Activated CD8-positive, alpha-beta memory T cell treated with anti-CD3 and anti-CD28 coated beads for 36 hours (primary cell): ENCODE measurements around the gene XYLT1. TPM values are rescaled to one million over a fixed set of nuclear protein-coding genes. Genes with fewer than 3 reads are reported as not detected.

Experiments
- CTCF ChIA-PET: fragments of 350-600 bp; sonication (Branson Sonifier 250); formaldehyde crosslinking; loops from one replicate; lab custom pipeline; 2021; ENCODE audit warnings: antibody characterized with exemption; lab: Charles Lee
- POLR2A ChIA-PET: fragments of 350-600 bp; sonication (Branson Sonifier 250); formaldehyde crosslinking; loops from one replicate; lab custom pipeline; 2021; ENCODE audit warnings: antibody characterized with exemption; lab: Charles Lee
- total RNA-seq, 2 experiments: library from RNA; stranded (reverse); gene quantifications; one replicate each; pipeline ENCODE4 v1.2.3, GENCODE V29; 2021

XYLT1 gene
- total RNA-seq, 2 experiments from 2014 or later: 4.9 to 5.2 TPM

DNA sequence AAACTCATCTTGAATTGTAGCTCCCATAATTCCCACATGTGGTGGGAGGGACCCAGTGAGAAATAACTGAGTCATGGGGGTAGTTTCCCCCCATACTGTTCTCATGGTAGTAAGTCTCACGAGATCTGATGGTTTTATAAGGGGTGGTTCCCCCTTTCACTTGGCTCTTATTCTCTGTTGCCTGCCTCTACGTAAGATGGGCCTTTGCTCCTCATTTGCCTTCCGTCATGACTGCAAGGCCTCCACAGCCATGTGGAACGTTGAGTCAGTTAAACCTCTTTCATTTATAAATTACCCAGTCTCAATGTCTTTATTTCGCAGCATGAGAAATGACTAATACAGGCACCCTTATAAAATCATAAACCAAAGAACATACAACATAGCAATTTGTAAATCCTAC is 79.0 kb downstream of the XYLT1 start:
- POLR2A ChIA-PET: no interaction called here

DNA sequence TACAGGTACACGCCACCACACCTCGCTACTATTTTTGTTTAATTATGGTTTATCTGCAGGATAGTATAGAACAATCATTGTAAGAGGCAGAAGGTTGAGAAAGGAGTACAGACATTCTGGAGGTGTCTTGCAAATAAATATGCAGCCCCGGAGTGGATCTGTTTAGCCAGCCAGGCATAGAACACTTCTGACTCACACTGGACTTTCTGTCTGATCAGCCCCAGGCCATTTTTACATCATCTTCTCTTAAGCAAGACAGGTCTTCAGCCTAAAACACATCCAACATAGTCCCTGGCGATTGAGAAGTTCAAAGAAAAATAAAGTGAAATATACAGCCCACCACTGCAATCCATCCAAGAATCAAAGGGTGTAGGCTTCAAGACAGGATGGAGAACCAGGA is 81.4 kb downstream of the XYLT1 start:
- CTCF ChIA-PET: no interaction called here
- POLR2A ChIA-PET: no interaction called here

More for the DNA sequence above, 79.0 kb downstream of the XYLT1 start:
- CTCF ChIA-PET: no interaction called here

DNA sequence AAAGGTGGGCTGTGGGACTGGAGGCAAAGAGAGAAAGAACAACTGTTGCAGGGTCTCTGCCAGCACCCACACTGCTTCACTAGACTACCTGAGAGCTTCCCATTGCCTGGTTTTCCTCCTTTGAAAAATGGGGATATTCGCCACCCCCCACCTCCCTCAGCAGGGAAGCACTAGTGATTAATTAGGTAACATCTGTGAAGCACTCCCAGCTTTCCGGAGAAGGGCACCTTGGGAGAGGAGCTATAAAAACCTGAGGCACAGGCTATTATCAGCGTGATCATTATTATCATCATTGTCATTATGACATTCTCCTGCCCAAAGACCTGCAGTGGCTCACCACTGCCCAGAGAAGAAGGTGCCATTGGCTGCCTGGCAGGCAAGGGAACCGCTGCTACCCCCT is 83.5 kb downstream of the XYLT1 start:
- ChIA-PET CTCF (interaction anchor here (0.6 kb wide), 2 partner anchors 31 to 755 kb away, joined by 3 read pairs; no protein-coding TSS in a partner anchor), POLR2A (no interaction called here)

DNA sequence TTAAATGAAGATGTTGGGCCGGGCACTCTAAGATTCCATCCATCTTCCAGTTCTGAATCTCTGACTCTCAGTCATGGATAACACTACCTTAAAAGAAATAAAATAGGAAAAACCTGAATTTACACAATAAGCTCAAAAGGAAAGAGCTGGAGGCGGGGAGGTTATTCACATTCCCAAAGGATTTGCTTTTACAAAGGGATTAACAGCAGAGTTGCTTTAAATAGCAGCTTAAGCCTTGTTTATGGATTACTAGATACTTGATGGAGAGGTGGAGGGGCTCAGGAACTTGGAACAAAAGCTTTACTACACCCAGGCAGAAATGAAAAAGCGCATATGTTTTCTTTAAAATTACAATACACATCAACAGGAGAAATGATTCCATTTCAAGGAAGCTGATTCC is 84.5 kb downstream of the XYLT1 start:
- CTCF ChIA-PET: no interaction called here
- POLR2A ChIA-PET: no interaction called here

DNA sequence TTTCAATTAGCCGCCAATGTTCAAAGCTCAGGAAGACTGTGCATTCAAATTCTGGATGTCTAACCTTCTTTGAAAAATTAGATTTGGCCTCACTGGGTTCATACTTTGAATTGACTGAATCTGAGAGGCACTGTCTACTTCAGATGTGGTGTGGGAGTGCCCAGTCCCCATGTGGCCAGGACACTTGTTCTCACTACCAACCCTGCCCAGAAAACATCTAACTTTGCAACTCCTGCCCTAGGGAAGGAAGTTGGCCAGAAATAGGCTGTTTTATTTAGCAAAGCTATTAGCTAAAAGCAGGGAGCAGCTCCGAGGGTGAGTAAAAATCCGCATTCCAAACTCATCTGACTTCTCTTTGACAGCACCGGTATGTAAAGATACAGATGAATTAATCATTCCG is 86.3 kb downstream of the XYLT1 start:
- POLR2A ChIA-PET: interaction anchor here (2.1 kb wide), 1 partner anchor 14 kb away, joined by 5 read pairs; no protein-coding TSS in a partner anchor
- CTCF ChIA-PET: no interaction called here

DNA sequence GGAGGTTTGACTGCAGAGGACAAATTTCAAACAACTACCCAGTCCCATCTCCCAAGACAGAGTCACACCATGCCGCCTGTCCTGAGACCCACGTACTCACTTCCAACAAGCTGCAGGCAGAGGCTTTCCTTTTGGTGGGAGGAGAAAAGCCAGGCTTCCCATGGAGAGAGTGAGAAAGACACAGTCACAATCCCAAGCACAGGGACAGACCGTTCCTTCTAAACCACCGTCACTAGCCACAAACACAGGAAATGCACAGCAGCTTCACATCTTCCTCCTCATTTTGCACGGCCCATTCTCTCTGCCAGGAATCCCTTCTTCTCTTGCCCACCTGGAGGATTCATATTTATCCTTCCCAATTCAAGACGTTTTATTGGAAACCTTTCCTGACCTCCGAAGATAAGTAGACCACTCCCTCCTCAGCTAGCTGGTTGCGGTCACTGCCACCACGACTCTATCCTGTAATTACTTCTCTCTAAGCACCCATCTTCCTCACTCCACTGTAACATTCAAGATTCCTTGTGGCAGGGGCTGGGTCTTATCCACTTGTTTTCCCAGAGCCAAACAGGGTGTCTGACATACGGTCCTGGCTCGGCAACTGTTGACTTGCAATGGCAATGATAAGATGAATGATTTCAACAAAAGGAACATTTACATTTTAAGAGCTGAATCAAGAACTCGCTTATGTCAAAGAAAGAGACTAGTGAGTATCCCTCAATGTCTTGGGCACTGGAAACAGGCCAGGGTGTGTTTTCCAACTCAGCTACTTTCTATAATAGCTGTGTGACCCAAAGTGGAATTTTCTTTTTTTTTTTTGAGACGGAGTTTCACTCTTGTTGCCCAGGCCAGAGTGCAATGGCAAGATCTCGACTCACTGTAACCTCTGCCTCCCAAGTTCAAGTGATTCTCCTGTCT is 87.6 kb downstream of the XYLT1 start:
- POLR2A ChIA-PET: interaction anchor here (2.1 kb wide), 1 partner anchor 13 kb away, joined by 5 read pairs; no protein-coding TSS in a partner anchor

DNA sequence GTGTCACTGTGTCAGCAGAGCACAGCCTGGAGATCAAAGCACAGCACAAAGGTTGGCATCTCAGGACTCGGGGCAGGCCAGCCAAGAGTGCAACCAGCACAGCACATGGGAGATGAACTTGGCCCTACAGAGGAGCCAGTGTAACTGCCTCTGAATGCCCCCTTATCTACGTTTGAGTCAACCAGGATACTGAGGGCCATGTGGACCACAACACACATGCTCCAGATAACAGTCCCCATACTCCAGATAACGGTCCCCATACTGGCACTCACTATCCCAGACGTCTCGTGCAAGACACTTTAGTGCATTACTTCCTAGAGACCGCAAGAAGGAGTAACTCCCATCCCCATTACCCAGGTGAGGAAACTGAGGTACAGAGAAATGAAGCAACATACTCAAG is 88.2 kb downstream of the XYLT1 start:
- POLR2A ChIA-PET: no interaction called here
- CTCF ChIA-PET: no interaction called here

More for the DNA sequence above, 87.6 kb downstream of the XYLT1 start:
- CTCF ChIA-PET: no interaction called here

DNA sequence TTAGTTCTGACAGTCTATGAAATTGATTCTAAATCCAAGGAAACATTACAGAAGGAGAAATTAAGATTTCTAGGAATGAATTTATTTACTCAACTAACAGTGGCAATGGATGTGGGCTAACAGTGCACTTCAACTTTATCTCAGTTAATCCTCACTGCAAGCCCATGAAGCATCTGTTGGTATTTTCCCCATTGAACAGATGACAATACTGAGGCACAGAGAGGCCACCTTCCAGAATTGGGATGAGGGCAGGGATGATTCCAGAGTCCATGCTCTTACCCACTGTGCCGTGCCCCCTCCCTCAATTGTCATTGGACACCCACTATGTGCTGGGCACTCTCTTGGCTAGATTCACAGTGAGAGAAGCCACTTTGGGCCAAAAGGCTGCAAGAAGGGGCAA is 89.0 kb downstream of the XYLT1 start:
- CTCF ChIA-PET: no interaction called here

DNA sequence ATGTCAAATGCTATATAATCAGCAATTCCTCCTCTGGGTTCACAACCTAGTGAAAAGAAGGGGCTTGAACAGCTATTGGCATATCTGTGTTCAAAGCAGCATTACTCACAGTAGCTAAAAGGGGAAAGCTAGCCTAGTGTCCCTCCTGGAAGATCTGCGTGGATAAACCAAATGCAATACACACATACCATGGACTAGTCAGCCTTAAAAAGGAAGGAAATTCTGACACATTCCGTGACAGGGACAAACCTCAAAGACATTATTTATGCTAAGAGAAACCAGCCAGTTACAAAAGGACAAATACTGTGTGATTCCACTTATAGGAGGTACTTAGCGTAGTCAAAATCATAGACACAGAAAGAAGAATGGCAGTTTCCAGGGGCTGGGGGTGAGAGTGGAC is 90.1 kb downstream of the XYLT1 start:
- ChIA-PET CTCF (interaction anchor here (1.1 kb wide), 1 partner anchor 26 kb away, joined by 3 read pairs; no protein-coding TSS in a partner anchor), POLR2A (no interaction called here)

More for the DNA sequence above, 89.0 kb downstream of the XYLT1 start:
- POLR2A ChIA-PET: no interaction called here

DNA sequence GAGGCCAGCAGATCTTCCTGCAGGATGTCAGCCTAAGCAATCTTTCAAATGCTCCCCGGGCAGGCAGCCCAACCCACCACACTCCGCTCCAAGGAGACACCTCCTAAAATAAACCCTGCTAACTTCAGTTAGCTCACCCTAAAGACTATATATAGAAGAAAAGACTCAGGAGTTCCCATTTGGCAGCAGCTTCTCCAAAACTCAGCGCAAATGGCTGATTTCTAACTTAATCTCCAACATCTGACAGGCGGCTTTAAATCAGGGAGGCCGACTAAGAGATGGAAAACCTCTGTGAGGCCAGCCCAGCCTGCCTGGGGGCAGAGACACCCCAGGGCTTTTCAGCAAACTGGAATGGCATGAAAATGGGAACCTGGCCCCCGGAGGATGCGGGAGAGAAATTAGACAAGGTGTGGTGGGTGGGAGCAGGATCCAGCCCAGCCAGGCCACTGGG is 91.6 kb downstream of the XYLT1 start:
- POLR2A ChIA-PET: no interaction called here
- CTCF ChIA-PET: no interaction called here

DNA sequence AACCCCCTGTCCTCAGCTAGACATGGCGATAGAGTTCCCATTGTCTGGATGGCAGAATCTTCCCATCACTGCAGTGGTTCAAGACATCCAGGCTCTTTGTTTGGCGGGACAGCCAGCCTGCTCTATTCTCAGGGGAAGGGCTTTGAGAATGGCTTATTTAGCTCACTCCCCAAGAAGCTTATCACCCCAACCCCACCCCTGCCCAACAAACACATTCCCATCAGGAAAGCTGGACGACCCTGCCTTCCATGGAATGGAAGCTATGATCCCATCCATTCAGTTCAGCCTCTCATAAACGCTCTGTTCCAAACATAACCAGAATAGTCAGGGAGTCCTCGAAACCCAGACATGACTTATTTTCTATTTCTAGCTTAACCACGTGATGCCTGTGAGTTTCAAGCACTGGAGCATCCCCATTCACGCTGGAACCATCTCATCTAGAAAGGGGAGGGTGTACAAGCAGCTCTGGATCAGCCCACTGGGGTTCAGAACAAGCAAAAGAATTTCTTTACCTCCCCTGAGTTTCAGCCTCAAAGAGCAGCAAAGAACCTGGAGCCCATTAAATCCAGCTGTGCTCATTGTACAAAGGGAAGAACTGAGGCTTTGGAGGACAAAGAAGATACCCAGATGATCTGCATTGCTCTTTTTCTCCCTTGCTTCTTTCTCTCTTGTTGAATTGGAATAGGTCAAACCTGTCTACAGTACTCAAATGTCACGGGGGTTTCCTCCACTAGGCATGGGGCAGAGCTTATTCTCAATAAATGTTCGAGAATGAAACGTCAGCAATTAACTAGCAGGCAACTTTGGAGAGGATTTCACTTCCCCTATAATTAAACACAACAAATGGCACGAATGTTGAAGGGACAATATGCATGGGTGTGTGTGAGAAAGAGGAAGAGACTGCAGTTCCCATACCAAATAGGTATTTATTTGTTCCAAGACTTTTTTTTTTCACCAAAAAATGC is 93.1 kb downstream of the XYLT1 start:
- POLR2A ChIA-PET: no interaction called here
- CTCF ChIA-PET: interaction anchor here (0.6 kb wide), 1 partner anchor 12 kb away, joined by 3 read pairs; no protein-coding TSS in a partner anchor

DNA sequence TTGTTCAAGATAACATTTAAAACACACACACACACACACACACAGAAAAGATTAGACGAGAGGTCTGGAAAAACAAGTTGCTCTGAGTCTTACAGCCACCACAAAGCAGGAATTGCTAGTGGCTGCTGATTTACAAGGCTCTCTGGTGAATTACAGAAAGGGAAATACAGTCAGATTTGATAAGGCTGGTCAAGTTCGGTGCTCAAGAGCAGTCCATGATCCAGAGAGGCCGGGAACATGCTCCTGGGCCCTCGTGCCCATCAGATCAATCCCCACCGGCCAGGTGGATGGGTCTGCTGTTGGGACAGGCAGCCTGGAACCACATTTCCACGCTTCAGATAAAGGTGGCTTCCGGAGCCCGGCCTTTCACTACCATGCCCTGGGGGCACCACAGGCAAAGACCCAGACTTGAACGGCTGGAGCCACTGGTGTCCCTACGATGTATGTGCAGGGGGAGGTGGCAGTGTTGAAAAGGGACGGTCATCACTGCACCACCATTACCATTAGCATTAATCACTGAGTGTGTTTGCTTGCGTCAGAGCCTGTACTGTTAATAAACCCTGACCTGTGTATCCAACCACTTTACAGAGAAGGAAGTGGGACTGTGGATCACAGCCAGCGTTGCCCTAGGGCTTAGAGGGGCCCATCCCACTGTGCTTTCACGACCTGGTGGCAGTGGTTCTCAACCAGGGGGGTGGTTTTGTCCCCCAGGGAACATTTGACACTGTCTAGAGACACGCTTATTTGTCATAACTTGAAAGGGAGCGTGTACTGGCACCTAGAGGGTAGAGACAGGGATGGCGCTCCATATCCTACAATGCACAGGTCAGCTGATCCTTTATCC is 95.1 kb downstream of the XYLT1 start:
- POLR2A ChIA-PET: no interaction called here
- CTCF ChIA-PET: interaction anchor here (0.9 kb wide), 1 partner anchor 12 kb away, joined by 7 read pairs; no protein-coding TSS in a partner anchor

DNA sequence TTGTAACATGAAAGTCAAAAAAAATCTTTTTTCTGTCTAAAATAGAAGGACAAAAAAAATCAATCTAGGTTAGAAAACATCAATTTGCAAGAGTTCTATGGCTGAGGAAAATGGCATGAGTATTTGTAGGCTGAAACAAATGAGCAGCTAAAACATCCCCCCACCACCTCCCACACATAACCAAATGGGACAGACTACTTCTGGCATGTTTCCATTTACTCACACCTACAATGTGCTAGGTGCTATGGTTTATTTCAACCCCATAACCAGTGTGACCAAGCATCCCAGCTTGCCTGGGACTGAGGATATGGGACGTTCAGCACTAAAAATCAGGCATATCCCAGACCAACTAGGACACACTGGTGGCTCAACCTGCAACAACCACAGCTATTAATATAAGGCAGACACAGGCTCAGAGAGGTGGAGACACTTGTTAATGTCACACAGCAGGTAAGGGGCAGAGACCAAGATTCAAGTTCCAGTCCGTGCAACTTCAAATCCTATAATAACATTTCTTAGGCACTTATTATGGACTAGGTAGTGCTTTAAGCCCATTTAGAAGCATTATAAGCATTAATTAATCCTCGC is 96.0 kb downstream of the XYLT1 start:
- POLR2A ChIA-PET: no interaction called here
- CTCF ChIA-PET: no interaction called here

DNA sequence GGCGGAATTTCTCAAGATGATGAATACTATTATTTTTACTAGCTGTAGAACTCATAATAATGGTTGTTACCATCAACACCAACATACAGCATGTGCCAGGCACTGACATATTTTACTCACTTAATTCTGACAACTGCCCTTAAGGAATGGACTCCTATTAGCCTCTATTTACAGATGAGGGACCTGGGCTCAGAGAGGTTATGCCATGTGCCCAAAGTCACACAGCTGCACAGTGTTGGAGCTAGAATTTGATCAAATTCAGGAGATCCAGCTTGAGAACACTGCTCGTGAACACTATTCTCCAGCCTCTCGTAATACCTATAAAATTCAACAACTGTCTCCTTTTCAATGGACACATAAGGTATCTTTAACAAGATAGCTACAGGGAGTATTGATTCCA is 97.2 kb downstream of the XYLT1 start:
- POLR2A ChIA-PET: no interaction called here
- CTCF ChIA-PET: no interaction called here

DNA sequence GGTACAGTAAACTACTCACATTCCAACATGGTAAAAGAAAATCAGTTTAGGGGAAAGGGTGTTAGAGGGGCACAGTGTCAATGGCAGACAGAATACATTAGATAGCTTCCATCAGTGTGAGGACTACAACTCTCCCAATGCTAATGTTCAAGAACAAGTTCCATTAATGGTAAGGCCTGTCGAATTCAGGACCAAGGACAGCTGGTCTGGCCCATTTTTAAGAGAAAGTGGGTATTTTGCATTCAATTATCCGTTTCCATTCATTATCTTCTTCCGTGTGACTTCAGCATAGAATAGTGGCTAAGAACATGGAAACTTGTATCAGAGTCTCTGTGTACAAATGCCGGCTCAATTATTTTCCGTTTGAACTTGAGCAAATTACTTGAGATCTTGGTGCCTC is 98.4 kb downstream of the XYLT1 start:
- CTCF ChIA-PET: interaction anchor here (0.6 kb wide), 1 partner anchor 79 kb away, joined by 5 read pairs; no protein-coding TSS in a partner anchor
- POLR2A ChIA-PET: no interaction called here

DNA sequence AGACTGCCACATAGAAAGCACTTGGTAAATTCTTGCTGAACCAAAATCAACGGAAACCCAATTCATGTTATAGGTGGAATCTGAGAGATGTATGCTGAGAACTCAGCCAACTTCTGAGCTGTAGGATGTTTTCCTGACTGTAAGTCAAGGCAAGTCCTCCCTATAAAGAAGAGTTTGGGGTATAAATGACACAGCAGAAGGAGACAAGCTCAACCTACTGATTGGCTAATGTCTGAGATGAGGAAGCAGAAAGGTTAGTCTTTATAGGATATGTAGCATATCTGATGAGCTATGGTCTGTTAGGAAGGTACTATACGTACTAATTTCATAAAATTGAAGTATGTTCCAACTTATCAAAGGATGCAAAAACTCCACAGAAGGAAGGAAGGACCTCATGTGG is 99.5 kb downstream of the XYLT1 start:
- CTCF ChIA-PET: no interaction called here
- POLR2A ChIA-PET: interaction anchor here (1.3 kb wide), 1 partner anchor 13 kb away, joined by 5 read pairs; no protein-coding TSS in a partner anchor

DNA sequence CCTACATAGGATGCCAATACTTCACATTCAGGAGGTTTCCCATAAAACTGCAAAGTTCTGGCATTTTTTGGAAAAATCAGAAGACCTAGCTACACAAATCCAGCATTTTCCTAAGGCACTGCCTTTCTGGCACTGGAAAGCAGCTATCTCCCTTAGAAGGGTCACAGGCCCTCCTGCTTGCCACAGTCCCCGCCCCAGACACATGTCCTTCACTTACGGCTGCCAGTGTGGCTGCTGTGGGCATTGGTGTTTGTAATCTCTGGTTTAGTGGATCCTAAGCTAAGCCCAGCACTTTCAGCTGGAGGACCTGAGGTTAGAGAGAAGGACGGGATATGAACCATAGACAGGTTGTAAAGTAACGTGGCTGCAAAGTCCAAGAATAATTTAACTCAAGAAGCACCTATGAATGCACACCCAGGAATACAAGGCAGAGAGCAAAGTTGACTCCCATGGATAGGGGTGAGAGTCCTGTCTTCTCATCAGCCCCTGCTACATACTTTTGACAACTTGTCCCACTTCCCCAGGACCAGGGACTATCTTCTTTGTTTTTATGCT is 100.0 kb downstream of the XYLT1 start:
- ChIA-PET CTCF (no interaction called here), POLR2A (interaction anchor here (1.3 kb wide), 1 partner anchor 13 kb away, joined by 5 read pairs; no protein-coding TSS in a partner anchor)
